KMS-11 (cell line): ENCODE data around the gene NOTCH4.

Source experiments
- H2AFZ ChIP-seq: fragments of 200-600 bp; sonication (generic); 2 replicates; pipeline ENCODE4 v1.6.1; 2016; ENCODE audit warnings: antibody characterized with exemption, mixed run types, low read depth
- H3K27ac ChIP-seq: fragments of 200-600 bp; sonication (generic); 2 replicates; pipeline ENCODE4 v1.6.1; 2016; ENCODE audit warnings: mild to moderate bottlenecking, mixed run types
- H3K27me3 ChIP-seq: fragments of 200-600 bp; sonication (generic); 2 replicates; pipeline ENCODE4 v1.6.1; 2017; ENCODE audit warnings: mild to moderate bottlenecking, low read depth, mixed run types, moderate library complexity; ENCODE audit not compliant: insufficient read depth
- H3K36me3 ChIP-seq: fragments of 200-600 bp; sonication (generic); 2 replicates; pipeline ENCODE4 v1.6.1; 2017; ENCODE audit warnings: mild to moderate bottlenecking, mixed run types; ENCODE audit not compliant: insufficient read depth
- H3K4me1 ChIP-seq: fragments of 200-600 bp; sonication (generic); 2 replicates; pipeline ENCODE4 v1.6.1; 2016; ENCODE audit warnings: mild to moderate bottlenecking, low read depth, mixed run types; ENCODE audit not compliant: poor library complexity, severe bottlenecking
- H3K4me2 ChIP-seq: fragments of 200-600 bp; sonication (generic); 2 replicates; pipeline ENCODE4 v1.7.0; 2016; ENCODE audit warnings: mild to moderate bottlenecking, mixed run types
- H3K4me3 ChIP-seq: fragments of 200-600 bp; sonication (generic); IDR thresholded peaks from 2 replicates; pipeline ENCODE4 v1.6.1; 2017; ENCODE audit warnings: low read depth, low read length, mixed read lengths; ENCODE audit not compliant: insufficient read depth
- H3K79me2 ChIP-seq: fragments of 200-600 bp; sonication (generic); 2 replicates; pipeline ENCODE4 v1.6.1; 2016; ENCODE audit warnings: low read depth, mixed run types; ENCODE audit not compliant: insufficient read depth
- H3K9ac ChIP-seq: fragments of 200-600 bp; sonication (generic); 2 replicates; pipeline ENCODE4 v1.6.1; 2016; ENCODE audit warnings: mild to moderate bottlenecking, mixed run types
- H4K20me1 ChIP-seq: fragments of 200-600 bp; sonication (generic); 2 replicates; pipeline ENCODE4 v1.6.1; 2016; ENCODE audit warnings: mild to moderate bottlenecking, mixed run types; ENCODE audit not compliant: insufficient read depth
- TF ChIP-seq, protein P1 (sequence below): fragments of 200-600 bp; sonication (generic); conservative IDR thresholded peaks from 2 replicates; pipeline ENCODE4 v1.6.1; 2017; ENCODE audit warnings: low read depth, mild to moderate bottlenecking, antibody characterized with exemption, low read length, moderate library complexity, mixed read lengths

The NOTCH4 gene

GRCh38 chr6:32222333-32223230 lies 1.3 kb downstream of the NOTCH4 start:
- Histone ChIP-seq H3K4me3 (no peak overlapping the region), H3K79me2 (no peaks in the 10 kb centered on the region), H3K4me2 (no peak overlapping the region), H3K36me3 (no peaks in the 10 kb centered on the region), H3K9ac (no peak overlapping the region), H3K27me3 (no peaks in the 10 kb centered on the region; the same call in 1 of the 2 replicates), H2AFZ (no peak overlapping the region), H4K20me1 (no peaks in the 10 kb centered on the region), H3K4me1 (no peaks in the 10 kb centered on the region), H3K27ac (no peak overlapping the region)
- TF ChIP-seq, protein P1, sequence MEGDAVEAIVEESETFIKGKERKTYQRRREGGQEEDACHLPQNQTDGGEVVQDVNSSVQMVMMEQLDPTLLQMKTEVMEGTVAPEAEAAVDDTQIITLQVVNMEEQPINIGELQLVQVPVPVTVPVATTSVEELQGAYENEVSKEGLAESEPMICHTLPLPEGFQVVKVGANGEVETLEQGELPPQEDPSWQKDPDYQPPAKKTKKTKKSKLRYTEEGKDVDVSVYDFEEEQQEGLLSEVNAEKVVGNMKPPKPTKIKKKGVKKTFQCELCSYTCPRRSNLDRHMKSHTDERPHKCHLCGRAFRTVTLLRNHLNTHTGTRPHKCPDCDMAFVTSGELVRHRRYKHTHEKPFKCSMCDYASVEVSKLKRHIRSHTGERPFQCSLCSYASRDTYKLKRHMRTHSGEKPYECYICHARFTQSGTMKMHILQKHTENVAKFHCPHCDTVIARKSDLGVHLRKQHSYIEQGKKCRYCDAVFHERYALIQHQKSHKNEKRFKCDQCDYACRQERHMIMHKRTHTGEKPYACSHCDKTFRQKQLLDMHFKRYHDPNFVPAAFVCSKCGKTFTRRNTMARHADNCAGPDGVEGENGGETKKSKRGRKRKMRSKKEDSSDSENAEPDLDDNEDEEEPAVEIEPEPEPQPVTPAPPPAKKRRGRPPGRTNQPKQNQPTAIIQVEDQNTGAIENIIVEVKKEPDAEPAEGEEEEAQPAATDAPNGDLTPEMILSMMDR, result no peak

DNA sequence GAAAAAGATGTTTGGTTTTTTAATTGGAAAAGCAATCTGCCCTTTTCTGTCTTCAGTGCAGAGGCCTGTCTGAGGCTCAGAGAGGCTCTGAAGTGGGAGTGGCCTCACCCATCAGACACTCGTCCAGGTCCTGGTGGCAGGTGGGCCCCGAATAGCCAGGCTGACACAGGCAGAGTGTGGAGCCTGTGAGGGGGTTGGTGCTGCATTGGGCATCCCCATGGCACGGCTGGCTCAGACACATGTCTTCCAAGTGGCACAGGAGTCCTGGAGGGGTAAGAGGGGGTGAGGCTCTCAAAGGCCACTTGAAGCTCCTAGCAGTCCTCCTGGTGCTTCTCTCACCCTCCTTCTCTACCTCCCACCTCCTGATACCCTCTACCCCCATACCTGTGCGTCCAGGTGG lies 3.8 kb downstream of the NOTCH4 start:
- Histone ChIP-seq H3K79me2 (no peaks in the 10 kb centered on the region), H2AFZ (no peak overlapping the region), H3K36me3 (no peaks in the 10 kb centered on the region), H3K9ac (no peak overlapping the region), H3K27ac (no peak overlapping the region), H3K4me1 (no peaks in the 10 kb centered on the region), H3K27me3 (no peaks in the 10 kb centered on the region; the same call in 1 of the 2 replicates), H3K4me2 (no peak overlapping the region), H3K4me3 (no peak overlapping the region), H4K20me1 (no peaks in the 10 kb centered on the region)
- TF ChIP-seq, protein P1, result no peak

DNA sequence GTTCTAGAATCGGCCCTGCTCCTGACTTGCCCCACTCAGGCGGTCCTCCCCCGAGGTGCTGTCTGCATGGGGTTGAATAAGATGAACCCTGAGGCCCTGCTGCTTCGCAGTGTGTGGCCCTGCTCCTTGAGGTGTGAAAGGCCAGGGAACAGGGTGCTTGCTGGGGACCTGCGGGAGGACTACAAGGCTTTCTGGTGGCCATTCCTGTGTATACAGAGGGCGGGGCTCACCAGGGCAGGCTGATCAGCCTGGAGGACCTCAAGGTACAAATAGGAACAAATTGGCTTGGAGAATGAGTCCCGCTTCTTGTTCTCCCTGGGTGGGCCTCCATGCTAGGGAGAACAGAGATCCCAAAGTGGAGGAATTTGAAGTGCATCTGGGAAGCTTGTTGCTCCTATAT lies 5.7 kb downstream of the NOTCH4 start:
- no peak overlapping the region for H2AFZ ChIP-seq
- no peak overlapping the region for H3K27ac ChIP-seq
- no peaks in the 10 kb centered on the region for H3K79me2 ChIP-seq
- no peak overlapping the region for H3K4me3 ChIP-seq
- no peak overlapping the region for H3K4me2 ChIP-seq
- no peaks in the 10 kb centered on the region; the same call in 1 of the 2 replicates for H3K27me3 ChIP-seq
- no peaks in the 10 kb centered on the region for H3K4me1 ChIP-seq
- TF ChIP-seq, protein P1, result no peak
- no peaks in the 10 kb centered on the region for H3K36me3 ChIP-seq
- no peak overlapping the region for H3K9ac ChIP-seq
- H4K20me1 ChIP-seq, result no peaks in the 10 kb centered on the region

DNA sequence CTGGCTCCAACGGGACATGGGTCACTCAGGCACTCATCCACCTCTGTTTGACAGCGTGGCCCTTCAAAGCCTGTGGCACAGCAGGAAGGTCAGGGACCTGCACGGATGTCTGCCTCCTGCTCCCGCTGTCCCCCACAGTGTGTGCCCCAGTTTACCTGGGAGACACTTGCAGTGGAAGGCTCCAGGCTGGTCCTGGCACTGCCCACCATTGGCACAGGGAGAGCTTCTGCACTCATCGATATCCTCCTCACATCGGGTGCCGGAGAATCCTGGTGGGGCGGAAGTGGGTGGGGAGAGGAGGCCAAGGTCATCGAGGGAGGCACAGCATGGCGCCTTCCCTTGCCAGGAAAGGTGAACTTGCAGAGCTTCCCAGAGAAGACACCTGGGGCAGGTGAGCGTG lies 6.9 kb downstream of the NOTCH4 start:
- Histone ChIP-seq H3K79me2 (no peaks in the 10 kb centered on the region), H2AFZ (no peak overlapping the region), H4K20me1 (no peaks in the 10 kb centered on the region), H3K9ac (no peak overlapping the region), H3K4me2 (no peak overlapping the region), H3K36me3 (no peaks in the 10 kb centered on the region), H3K4me1 (no peaks in the 10 kb centered on the region), H3K27me3 (no peaks in the 10 kb centered on the region; the same call in 1 of the 2 replicates), H3K4me3 (no peak overlapping the region), H3K27ac (no peak overlapping the region)
- TF ChIP-seq, protein P1, result no peak
